HCEC 1CT (cell line): ENCODE measurements around the gene POGZ.
"Not testable (repeated sequence)": the region's sequence is repeated elsewhere in the genome, so short reads cannot be mapped to it uniquely, and the experiment has no call there.

Experiments used
- DNase-seq: peaks from one replicate; pipeline ENCODE4 v3.0.0-alpha.2; 2017

POGZ gene

GRCh38 chr1:151411884-151412283 lies 47.4 kb downstream of the POGZ start:
- DNase-seq, result no peak

GRCh38 chr1:151408891-151409290 lies 50.4 kb downstream of the POGZ start:
- DNase-seq, result no peak

- no peak for DNase-seq
Observed at GRCh38 chr1:151407304-151407703, 52.0 kb downstream of the POGZ start.

- DNase-seq, result no peak
Observed at GRCh38 chr1:151406176-151406575, 53.1 kb downstream of the POGZ start.

- no peak for DNase-seq
Observed at GRCh38 chr1:151405187-151405951, 53.9 kb downstream of the POGZ start.

GRCh38 chr1:151403612-151404011 lies 55.7 kb downstream of the POGZ start:
- DNase-seq, result no peak

- no peak for DNase-seq
Observed at GRCh38 chr1:151402764-151403163, 56.5 kb downstream of the POGZ start.

GRCh38 chr1:151401860-151402259 lies 57.4 kb downstream of the POGZ start:
- DNase-seq, result no peak

GRCh38 chr1:151401125-151401788 lies 58.0 kb downstream of the POGZ start:
- no peak for DNase-seq

GRCh38 chr1:151399324-151400171 lies 59.7 kb downstream of the POGZ start, which contains the start of gene PSMB4:
Gene PSMB4, plus strand, starts transcription at chr1:151399573. Its CDS starts 15 bp downstream, at chr1:151399588.
- peak; percentile 93 for DNase-seq

- DNase-seq, result not testable (repeated sequence)
Observed at GRCh38 chr1:151396265-151396664, 63.0 kb downstream of the POGZ start.

GRCh38 chr1:151393583-151393982 lies 65.7 kb downstream of the POGZ start:
- no peak for DNase-seq

GRCh38 chr1:151391079-151391563 lies 68.2 kb downstream of the POGZ start:
- DNase-seq, result no peak

- DNase-seq, result not testable (repeated sequence)
Observed at GRCh38 chr1:151390221-151391078, 68.8 kb downstream of the POGZ start.

GRCh38 chr1:151386002-151386401 lies 73.3 kb downstream of the POGZ start:
- no peak for DNase-seq

- no peak for DNase-seq
Observed at GRCh38 chr1:151384584-151384983, 74.7 kb downstream of the POGZ start.

GRCh38 chr1:151377150-151377884 lies 82.0 kb downstream of the POGZ start:
- no peak for DNase-seq

GRCh38 chr1:151373196-151373595 lies 86.1 kb downstream of the POGZ start:
- no peak for DNase-seq

- DNase-seq, result peak; percentile 72
Observed at GRCh38 chr1:151372058-151372934, 87.0 kb downstream of the POGZ start, which contains the start of gene SELENBP1. Gene SELENBP1, minus strand, starts transcription at chr1:151372705. Its CDS starts 64 bp downstream, at chr1:151372641.

GRCh38 chr1:151371370-151372057 lies 87.8 kb downstream of the POGZ start:
- peak; percentile 20 for DNase-seq
